ENCODE data around the gene FAM81B. TPM values are rescaled to one million over a fixed set of nuclear protein-coding genes. Genes with fewer than 3 reads are reported as not detected.

The FAM81B gene
- total RNA-seq, 1 experiment from 2014 or later, result not detected

- BruUV-seq (replicated peaks), result no TSS peak
- Histone ChIP-seq H3K4me3 (ENCODE audit: low read depth, low read length, poor library complexity, severe bottlenecking) (no peak overlapping the region), H3K27ac (ENCODE audit: low read depth, low read length, poor library complexity, severe bottlenecking) (no peak overlapping the region), H3K9me3 (ENCODE audit: low read depth, low read length, poor library complexity, severe bottlenecking) (no peaks in the 10 kb centered on the region), H3K36me3 (ENCODE audit: insufficient read depth, low read length, poor library complexity, severe bottlenecking) (no peaks in the 10 kb centered on the region), H3K4me1 (ENCODE audit: insufficient read depth, low read length, poor library complexity, severe bottlenecking) (no peaks in the 10 kb centered on the region), H3K27me3 (replicated peaks; ENCODE audit: insufficient read depth, low read depth, low read length, poor library complexity) (no peaks in the 10 kb centered on the region)
- no peak for TF ChIP-seq EZH2 (IDR thresholded peaks at IDR 0.05; ENCODE audit: borderline replicate concordance, low read depth, low read length, poor library complexity, severe bottlenecking)
- no peak for TF ChIP-seq CTCF (conservative IDR thresholded peaks at IDR 0.05; ENCODE audit: low read depth, low read length)
- no peak for DNase-seq (ENCODE audit: low spot score)
- intact Hi-C loops (cut with micrococcal nuclease; ENCODE audit: unreplicated experiment), result no loop called here
- ChIA-PET CTCF (no interaction called here), POLR2A (ENCODE audit: low non-redundant PET) (no interaction called here)
These were observed 23.3 kb downstream of the FAM81B start for GRCh38 chr5:95414451-95414850.

GRCh38 chr5:95417971-95418370 is 26.8 kb downstream of the FAM81B start:
- no TSS peak for BruUV-seq (replicated peaks)
- Histone ChIP-seq H3K4me3 (ENCODE audit: low read depth, low read length, poor library complexity, severe bottlenecking) (no peak overlapping the region), H3K4me1 (ENCODE audit: insufficient read depth, low read length, poor library complexity, severe bottlenecking) (no peaks in the 10 kb centered on the region), H3K36me3 (ENCODE audit: insufficient read depth, low read length, poor library complexity, severe bottlenecking) (no peaks in the 10 kb centered on the region), H3K27ac (ENCODE audit: low read depth, low read length, poor library complexity, severe bottlenecking) (no peak overlapping the region), H3K27me3 (replicated peaks; ENCODE audit: insufficient read depth, low read depth, low read length, poor library complexity) (no peaks in the 10 kb centered on the region), H3K9me3 (ENCODE audit: low read depth, low read length, poor library complexity, severe bottlenecking) (no peaks in the 10 kb centered on the region)
- POLR2A ChIA-PET (ENCODE audit: low non-redundant PET), result no interaction called here
- CTCF ChIA-PET, result no interaction called here
- no peak for DNase-seq (ENCODE audit: low spot score)
- intact Hi-C loops (cut with micrococcal nuclease; ENCODE audit: unreplicated experiment), result no loop called here
- TF ChIP-seq EZH2 (IDR thresholded peaks at IDR 0.05; ENCODE audit: borderline replicate concordance, low read depth, low read length, poor library complexity, severe bottlenecking) (no peak), CTCF (conservative IDR thresholded peaks at IDR 0.05; ENCODE audit: low read depth, low read length) (no peak)

- no TSS peak for BruUV-seq (replicated peaks)
- Histone ChIP-seq H3K4me3 (ENCODE audit: low read depth, low read length, poor library complexity, severe bottlenecking) (no peak overlapping the region), H3K36me3 (ENCODE audit: insufficient read depth, low read length, poor library complexity, severe bottlenecking) (no peaks in the 10 kb centered on the region), H3K9me3 (ENCODE audit: low read depth, low read length, poor library complexity, severe bottlenecking) (no peaks in the 10 kb centered on the region), H3K4me1 (ENCODE audit: insufficient read depth, low read length, poor library complexity, severe bottlenecking) (no peaks in the 10 kb centered on the region), H3K27me3 (replicated peaks; ENCODE audit: insufficient read depth, low read depth, low read length, poor library complexity) (no peaks in the 10 kb centered on the region), H3K27ac (ENCODE audit: low read depth, low read length, poor library complexity, severe bottlenecking) (no peak overlapping the region)
- TF ChIP-seq CTCF (conservative IDR thresholded peaks at IDR 0.05; ENCODE audit: low read depth, low read length), result no peak
- TF ChIP-seq EZH2 (IDR thresholded peaks at IDR 0.05; ENCODE audit: borderline replicate concordance, low read depth, low read length, poor library complexity, severe bottlenecking), result no peak
- intact Hi-C loops (cut with micrococcal nuclease; ENCODE audit: unreplicated experiment), result no loop called here
- ChIA-PET CTCF (no interaction called here), POLR2A (ENCODE audit: low non-redundant PET) (no interaction called here)
- DNase-seq (ENCODE audit: low spot score), result peak; percentile 22
These were observed 31.7 kb downstream of the FAM81B start for GRCh38 chr5:95422838-95423237.

Measured in A673 (cell line).